NCI-H345 (cell line): ENCODE measurements around the gene FZD2.
A peak's percentile ranks its signal among the peaks of the same experiment; 100 is the strongest.
"Not testable (repeated sequence)": the region's sequence is repeated elsewhere in the genome, so short reads cannot be mapped to it uniquely, and the experiment has no call there.

Experiments used
- DNase-seq: peaks from one replicate; lab custom pipeline; 2025; lab: John Stamatoyannopoulos, UW

FZD2 gene

DNA sequence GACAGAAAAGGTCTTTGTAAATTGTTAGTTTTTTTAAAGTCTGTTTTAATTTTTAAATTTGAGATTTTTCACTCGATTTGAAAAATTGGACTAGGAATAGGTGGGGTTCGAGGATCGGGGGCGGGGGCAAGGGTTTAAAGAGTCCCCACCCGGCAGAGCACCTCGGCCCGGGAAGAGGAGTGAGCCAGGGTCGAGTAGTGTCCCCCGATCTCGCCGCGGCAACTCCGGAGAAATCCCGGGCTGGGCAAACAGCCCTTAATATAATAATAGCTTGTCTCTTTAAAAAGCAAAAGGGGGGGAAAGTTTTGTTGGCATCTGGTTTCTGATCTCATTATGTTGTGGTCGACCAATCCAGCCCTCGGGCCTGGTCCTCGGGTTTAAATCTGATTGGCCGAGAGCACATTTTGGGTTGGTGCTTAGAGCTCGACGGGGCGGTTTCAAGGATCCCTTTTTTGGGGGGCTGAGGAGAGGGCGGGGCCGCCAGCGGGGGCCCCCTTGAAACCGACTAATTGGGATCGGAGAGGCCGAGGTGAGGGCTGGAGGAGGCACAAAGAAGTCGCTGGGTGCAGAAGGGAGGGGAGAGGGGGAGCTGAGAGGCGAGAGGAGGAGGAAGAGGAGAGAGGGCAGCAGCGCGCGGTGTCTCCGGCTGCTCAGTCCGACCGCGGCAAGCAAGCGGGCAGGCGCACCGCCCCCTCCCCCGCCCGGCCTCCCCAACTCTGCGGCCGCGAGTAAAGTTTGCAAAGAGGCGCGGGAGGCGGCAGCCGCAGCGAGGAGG, at the start of gene FZD2:
TSS of gene FZD2 (plus strand) at position 653 of the 775 bp plus-strand sequence. CDS start 205 bp downstream, outside the sequence.
- peak; percentile 85 for DNase-seq

DNA sequence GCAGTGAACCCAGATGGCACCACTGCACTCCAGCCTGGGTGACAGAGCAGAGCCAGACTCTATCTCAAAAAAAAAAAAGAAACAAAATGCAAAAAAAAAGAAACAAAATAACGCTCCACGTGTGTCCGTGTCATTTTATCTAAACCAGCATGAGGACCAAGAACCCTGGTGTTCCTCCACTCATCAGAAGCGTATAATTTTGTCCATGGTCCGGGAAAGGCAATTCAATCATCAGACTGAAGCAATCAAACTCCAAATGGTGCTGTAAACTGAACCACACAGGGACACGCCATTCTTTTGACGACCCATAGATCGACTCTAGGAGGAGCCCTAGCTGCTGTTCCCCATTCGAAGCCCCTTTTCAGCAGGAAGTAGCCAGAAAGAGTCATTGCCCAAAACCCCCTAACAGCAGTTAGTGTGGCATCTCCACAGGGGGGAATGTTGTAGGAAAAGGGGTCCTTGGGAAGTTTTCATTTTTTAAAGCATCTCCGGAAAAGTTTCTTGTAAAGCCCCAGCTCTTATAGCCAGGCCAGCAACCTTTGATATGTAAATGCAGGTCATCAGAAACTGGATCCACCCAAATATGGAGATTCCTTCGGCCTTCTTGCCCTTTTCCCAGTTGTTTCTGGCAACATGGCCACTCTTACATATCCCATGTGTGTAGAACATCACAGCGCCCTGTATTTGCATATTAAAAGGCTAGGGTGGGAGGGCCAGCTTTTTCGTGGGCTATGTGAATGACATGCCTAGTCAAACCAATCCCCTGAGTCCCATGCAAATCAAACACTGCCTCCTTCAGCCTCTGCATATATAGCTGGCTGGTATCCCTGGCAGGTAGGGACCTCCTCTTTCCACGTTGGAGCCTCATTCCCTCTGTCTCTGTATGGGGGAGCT, 45.8 kb upstream of the FZD2 start:
- not testable (repeated sequence) for DNase-seq

DNA sequence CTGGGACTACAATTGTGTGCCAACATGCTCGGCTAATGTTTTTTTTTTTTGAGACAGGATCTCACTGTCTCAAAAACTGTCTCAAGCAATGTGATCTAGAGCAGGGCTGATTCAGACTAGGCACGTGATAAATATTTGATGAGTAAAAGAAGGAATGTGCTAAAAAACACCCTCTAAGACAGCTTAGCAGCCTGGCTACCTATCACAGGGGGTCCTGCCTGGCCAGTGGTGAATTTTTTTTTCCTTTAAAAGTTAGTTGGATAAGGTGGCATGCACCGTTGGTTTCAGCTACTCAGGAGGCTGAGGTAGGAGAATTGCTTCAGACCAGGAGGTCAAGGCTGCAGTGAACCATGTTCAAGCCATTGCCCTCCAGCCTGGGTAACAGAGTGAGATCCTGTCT, 39.3 kb upstream of the FZD2 start:
- no peak for DNase-seq

DNA sequence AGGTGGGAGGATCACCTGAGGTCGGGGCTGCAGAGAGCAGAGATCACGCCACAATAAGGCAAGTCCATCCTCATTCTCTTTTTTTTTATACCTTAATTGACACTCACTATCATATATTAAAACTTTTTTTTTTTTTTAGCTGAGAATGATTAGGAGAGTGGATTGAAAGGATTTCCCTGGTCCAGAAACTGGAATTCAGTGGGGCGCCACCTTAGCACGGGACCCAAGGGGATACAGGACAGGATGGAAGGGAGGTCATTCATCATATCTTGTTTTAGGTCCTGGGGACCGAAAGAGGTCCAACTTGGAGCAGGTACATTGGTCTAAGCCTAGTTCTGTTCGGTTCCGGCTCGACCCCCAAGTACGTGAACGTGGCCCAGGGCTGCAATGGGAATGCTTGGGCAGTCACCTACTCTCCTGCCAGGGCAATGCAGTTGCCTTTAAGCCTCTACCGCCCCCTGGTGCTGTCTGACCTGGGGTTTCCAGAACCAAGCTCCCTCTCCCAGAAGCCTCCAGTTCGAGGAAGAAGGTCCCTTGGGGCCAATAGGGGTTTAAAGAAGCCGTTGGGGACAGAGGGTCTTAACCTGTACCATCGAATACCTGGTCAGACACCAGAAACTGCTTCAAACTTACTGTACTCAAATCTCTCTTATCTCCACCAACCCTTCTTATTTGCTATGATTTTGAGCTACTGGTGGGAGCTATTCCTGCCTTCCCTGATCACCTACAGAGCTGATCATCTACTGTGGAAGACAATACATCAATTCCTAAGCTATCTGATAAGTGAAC, 34.2 kb upstream of the FZD2 start:
- peak; percentile 34 for DNase-seq

DNA sequence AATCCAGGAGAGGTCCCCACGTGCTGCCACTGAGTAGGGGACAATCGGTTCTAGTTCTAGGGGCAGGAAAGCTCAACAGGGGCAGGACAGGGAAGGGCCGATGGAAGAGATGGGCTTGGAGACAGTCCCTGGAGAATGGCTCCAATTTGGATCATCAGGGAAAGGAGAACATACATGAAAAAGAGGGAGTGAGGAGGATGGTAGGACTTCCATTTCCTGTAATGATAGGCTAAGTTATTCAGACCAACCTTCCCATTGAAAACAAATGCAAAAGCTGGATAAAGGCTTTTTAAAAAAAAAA, 33.7 kb upstream of the FZD2 start:
- no peak for DNase-seq

DNA sequence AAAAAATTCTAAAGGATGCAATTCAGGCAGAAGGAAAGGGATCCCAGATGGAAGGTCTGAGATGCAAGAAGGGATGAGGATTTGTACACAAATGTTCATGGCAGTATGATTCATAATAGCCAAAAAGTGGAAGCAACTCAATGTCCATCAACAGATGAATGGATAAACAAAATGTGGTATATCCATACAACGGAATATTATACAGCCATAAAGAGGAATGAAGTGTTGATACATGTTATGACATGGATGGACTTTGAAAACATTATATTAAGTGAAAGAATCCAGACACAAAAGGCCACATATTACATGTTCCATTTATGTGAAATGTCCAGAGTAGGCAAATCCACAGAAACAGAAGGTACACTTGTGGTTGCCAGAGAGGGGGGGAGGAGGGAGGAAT, 30.2 kb upstream of the FZD2 start:
- DNase-seq: no peak

GRCh38 chr17:44527954-44528353, 29.3 kb upstream of the FZD2 start:
- DNase-seq: no peak

GRCh38 chr17:44529864-44530263, 27.4 kb upstream of the FZD2 start:
- no peak for DNase-seq

- no peak for DNase-seq
These were observed 26.3 kb upstream of the FZD2 start for GRCh38 chr17:44530896-44531418.

- DNase-seq: peak; percentile 88
These were observed 23.6 kb upstream of the FZD2 start for GRCh38 chr17:44533533-44534246.

- no peak for DNase-seq
These were observed 21.0 kb upstream of the FZD2 start for GRCh38 chr17:44536090-44536953.

GRCh38 chr17:44537922-44538321, 19.4 kb upstream of the FZD2 start:
- not testable (repeated sequence) for DNase-seq

DNA sequence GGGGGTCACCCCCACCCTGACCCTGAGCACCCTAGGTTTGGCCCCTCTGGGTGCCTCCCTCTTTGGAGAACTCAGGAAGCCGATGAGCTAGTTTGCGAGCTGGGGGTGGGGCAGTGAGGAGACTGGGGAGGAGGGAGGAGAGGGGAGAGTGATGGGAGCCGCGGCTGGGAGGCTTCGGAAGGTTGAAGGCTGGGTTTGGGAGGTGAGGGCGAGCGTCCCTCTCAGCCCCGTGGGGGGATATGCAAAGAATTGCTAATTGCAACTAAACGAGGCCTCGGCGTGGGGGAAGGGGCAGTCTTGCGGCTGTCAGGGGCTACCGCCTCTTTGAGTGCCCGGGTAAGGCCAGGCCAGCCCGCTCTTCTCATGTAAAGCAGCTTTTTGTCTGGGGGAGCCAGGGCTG, 17.6 kb upstream of the FZD2 start:
- no peak for DNase-seq

DNA sequence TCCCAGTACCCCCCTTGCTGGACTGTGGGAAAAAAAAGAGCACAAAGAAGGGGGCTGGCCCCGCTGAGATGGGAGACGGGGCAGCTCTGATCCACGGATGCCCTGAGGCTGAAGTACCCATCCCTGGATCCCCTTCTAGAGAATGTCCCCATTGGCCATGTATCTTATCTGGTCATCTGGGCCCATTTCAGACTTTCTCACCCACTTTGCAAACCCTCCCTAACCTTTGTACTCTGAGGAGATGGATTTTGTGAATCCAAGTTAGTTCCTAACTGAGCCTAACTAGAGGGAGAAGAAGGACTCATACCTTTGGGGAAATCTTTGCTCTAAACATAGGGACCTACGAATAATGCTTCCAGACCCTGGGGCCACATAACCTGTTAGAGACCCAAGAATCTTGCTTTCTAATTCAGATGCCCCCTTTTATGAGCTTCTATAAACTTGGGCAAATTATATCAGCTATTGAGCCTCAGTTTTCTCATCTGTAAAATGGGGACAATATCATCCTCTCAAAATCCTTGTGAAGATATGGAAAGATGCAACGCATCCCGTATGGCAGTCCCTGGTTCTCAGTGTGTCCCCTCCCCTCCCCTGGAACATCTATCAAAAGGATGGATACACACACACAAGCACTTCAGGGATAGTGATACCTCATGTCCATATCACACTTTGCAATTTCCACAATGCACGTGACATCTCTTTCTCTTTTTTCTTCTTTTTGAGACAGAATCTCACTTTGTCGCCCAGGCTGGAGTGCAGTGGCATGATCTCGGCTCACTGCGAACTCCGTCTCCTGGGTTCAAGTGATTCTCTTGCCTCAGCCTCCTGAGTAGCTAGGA, 16.8 kb upstream of the FZD2 start:
- no peak for DNase-seq

- DNase-seq: no peak
These were observed 15.3 kb upstream of the FZD2 start for GRCh38 chr17:44541884-44542581.

DNA sequence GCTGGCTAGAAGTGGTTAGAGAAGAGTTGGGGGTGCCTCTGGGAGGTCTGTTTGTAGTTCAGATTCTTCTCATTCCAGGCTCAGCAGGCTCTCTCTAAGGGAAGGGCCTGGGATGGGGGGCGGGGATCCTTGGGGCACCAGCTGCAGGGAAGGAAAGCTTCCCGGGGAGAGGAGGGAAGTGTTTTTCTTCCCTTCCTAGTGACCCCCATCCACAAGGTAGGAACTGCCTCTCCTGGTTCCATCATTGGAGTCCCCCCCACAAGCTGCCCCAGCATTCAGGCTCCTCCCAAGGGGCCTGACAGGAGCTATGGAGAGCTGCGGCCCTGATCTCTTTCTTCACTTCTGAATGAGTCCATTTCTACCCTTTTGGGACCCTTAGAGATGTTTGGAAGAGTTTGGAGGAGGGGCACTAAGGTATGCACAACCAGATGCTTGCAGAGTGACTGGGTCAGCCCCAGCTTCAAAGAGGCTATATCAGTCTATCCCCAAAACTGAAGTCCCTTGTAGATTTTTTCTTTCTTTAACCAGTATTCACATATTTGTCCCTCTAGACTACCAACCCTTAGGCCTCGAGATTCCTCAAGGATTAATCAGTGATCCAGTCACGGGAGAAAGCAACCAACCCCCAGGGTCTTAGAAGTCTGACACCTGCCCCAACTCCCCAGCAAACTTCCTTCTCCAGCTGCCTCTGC, 13.9 kb upstream of the FZD2 start:
- no peak for DNase-seq

DNA sequence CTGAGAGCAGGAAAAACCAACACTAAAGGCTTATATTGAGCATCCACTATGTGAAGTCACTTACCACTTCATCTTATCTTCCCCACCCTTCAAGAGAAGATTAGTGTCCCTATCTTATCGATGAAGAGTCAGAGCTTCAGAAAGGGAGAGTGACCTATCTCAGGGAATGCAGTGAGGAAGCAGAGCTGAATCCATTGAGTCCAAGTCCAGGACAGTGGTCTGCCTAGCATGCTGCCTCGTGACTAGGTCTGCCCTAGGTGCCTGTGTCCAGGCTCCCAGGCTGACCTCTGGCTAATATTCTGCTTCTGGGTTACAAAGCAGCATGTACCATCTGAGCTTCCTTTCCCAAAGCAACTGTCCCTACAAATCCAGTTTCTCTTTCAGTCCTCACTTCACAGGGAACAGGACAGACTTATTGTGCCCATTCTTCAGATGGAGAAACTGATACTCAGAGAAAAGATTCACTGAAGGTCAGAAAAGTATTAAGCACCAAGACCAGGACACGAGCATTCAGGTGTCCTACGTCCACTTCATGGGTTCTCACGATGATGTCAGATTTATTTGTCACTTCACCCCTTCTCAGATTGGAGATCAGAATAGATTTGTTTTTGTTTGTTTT, 13.3 kb upstream of the FZD2 start:
- DNase-seq: no peak
